DOHH2 (cell line): ENCODE results near the gene GUCD1.
"Not testable (repeated sequence)": the region's sequence is repeated elsewhere in the genome, so short reads cannot be mapped to it uniquely, and the experiment has no call there.

Source experiments
- H3F3A ChIP-seq: fragments of 200-600 bp; sonication (generic), shearing (Covaris generic); 2 replicates; pipeline ENCODE4 v1.6.0; 2016; ENCODE audit warnings: antibody characterized with exemption, mild to moderate bottlenecking; ENCODE audit not compliant: control insufficient read depth, insufficient read depth
- H3K27ac ChIP-seq: fragments of 200-600 bp; sonication (generic); 2 replicates; pipeline ENCODE4 v1.5.1; 2014; ENCODE audit warnings: low read depth, mild to moderate bottlenecking, low read length, moderate library complexity
- H3K27me3 ChIP-seq: fragments of 200-600 bp; sonication (generic); 2 replicates; pipeline ENCODE4 v1.6.1; 2014; ENCODE audit warnings: mild to moderate bottlenecking, low read length, mixed read lengths; ENCODE audit not compliant: control insufficient read depth
- H3K36me3 ChIP-seq: fragments of 200-600 bp; sonication (generic); 2 replicates; pipeline ENCODE4 v1.6.1; 2014; ENCODE audit warnings: mild to moderate bottlenecking, low read length, moderate library complexity, mixed read lengths; ENCODE audit not compliant: control insufficient read depth
- H3K4me1 ChIP-seq: fragments of 200-600 bp; sonication (generic); 2 replicates; pipeline ENCODE4 v1.6.1; 2014; ENCODE audit warnings: mild to moderate bottlenecking, low read length, mixed read lengths; ENCODE audit not compliant: control insufficient read depth
- H3K4me2 ChIP-seq: fragments of 200-600 bp; sonication (generic); 2 replicates; pipeline ENCODE4 v1.6.0; 2014; ENCODE audit warnings: mild to moderate bottlenecking, low read length, moderate library complexity
- H3K4me3 ChIP-seq: fragments of 200-600 bp; sonication (generic); 2 replicates; pipeline ENCODE4 v1.5.1; 2014; ENCODE audit warnings: mild to moderate bottlenecking, low read length, mixed read lengths
- H3K79me2 ChIP-seq: fragments of 200-600 bp; sonication (generic); 2 replicates; pipeline ENCODE4 v1.6.1; 2014; ENCODE audit warnings: mild to moderate bottlenecking, low read length, mixed read lengths; ENCODE audit not compliant: control insufficient read depth
- H3K9me2 ChIP-seq: fragments of 200-600 bp; sonication (generic); replicated peaks from 2 replicates; pipeline ENCODE4 v1.6.1; 2014; ENCODE audit warnings: mild to moderate bottlenecking, low read length, mixed read lengths; ENCODE audit not compliant: control insufficient read depth
- H3K9me3 ChIP-seq: fragments of 200-600 bp; sonication (generic); 2 replicates; pipeline ENCODE4 v1.6.1; 2014; ENCODE audit warnings: antibody characterized with exemption, low read length, mixed read lengths; ENCODE audit not compliant: control insufficient read depth, insufficient read depth
- H4K20me1 ChIP-seq: fragments of 200-600 bp; sonication (generic); 2 replicates; pipeline ENCODE4 v1.6.0; 2014; ENCODE audit warnings: low read depth, mild to moderate bottlenecking, antibody characterized with exemption, low read length, moderate library complexity; ENCODE audit not compliant: control insufficient read depth, insufficient read depth
- CTCF ChIP-seq: fragments of 200-600 bp; sonication (generic); IDR thresholded peaks from one replicate; pipeline ENCODE4 v1.5.1; 2014; ENCODE audit warnings: antibody characterized with exemption, mild to moderate bottlenecking, low read depth, low read length; ENCODE audit not compliant: poor library complexity, severe bottlenecking
- EZH2phosphoT487 ChIP-seq: fragments of 200-600 bp; sonication (generic); IDR thresholded peaks from 2 replicates; pipeline ENCODE4 v1.6.1; 2017; ENCODE audit warnings: borderline replicate concordance, mild to moderate bottlenecking, antibody characterized with exemption, low read length, moderate library complexity, mixed read lengths

The GUCD1 gene

GRCh38 chr22:24593836-24594568 is 39.1 kb upstream of the GUCD1 start:
- Histone ChIP-seq H3K36me3 (no peaks in the 10 kb centered on the region), H3F3A (no peaks in the 10 kb centered on the region), H3K4me3 (no peak overlapping the region), H3K9me2 (no peaks in the 10 kb centered on the region), H3K79me2 (no peaks in the 10 kb centered on the region), H3K27ac (no peak overlapping the region), H4K20me1 (no peaks in the 10 kb centered on the region), H3K9me3 (no peaks in the 10 kb centered on the region), H3K4me1 (peaks cover 3% of the 10 kb centered on the region; the same call in 1 of the 2 replicates), H3K27me3 (peaks cover 20% of the 10 kb centered on the region), H3K4me2 (no peak overlapping the region)
- TF ChIP-seq EZH2phosphoT487 (no peak), CTCF (no peak)

- not testable (repeated sequence) for H3K9me2 ChIP-seq, H3K4me1 ChIP-seq, H3K4me3 ChIP-seq, H3K27ac ChIP-seq, H3K79me2 ChIP-seq, H3F3A ChIP-seq, H3K36me3 ChIP-seq, H4K20me1 ChIP-seq, H3K4me2 ChIP-seq, H3K9me3 ChIP-seq
- H3K27me3 ChIP-seq: peaks cover 20% of the 10 kb centered on the region
Observed at GRCh38 chr22:24593559-24593835, 38.6 kb upstream of the GUCD1 start.

- TF ChIP-seq EZH2phosphoT487 (no peak), CTCF (no peak)
- Histone ChIP-seq H4K20me1 (no peaks in the 10 kb centered on the region), H3F3A (no peaks in the 10 kb centered on the region), H3K79me2 (no peaks in the 10 kb centered on the region), H3K4me2 (peak within 1 kb of the TSS; percentile 65), H3K4me1 (peaks cover 3% of the 10 kb centered on the region; the same call in 1 of the 2 replicates), H3K27ac (no peak within 1 kb of the TSS), H3K36me3 (no peaks in the 10 kb centered on the region), H3K9me3 (no peaks in the 10 kb centered on the region), H3K27me3 (peaks cover 20% of the 10 kb centered on the region), H3K9me2 (no peaks in the 10 kb centered on the region), H3K4me3 (peak within 1 kb of the TSS; percentile 55)
Observed at GRCh38 chr22:24592851-24593558, 38.1 kb upstream of the GUCD1 start, which contains the start of gene LRRC75B. Gene LRRC75B, minus strand, starts transcription at chr22:24593073. Its CDS starts 34 bp downstream, at chr22:24593039.
